GOT3 (cell line): ENCODE data around the gene GIMAP1.

Experiments
- DNase-seq: peaks from one replicate; lab custom pipeline; 2025; ENCODE audit warnings: mixed read lengths; lab: John Stamatoyannopoulos, UW

The GIMAP1 gene

GRCh38 chr7:150722431-150722931 lies 6.1 kb downstream of the GIMAP1 start:
- DNase-seq: no peak

GRCh38 chr7:150723467-150723866 lies 7.1 kb downstream of the GIMAP1 start:
- no peak for DNase-seq

GRCh38 chr7:150727381-150727780 lies 11.0 kb downstream of the GIMAP1 start:
- DNase-seq: no peak

- no peak for DNase-seq
Observed at GRCh38 chr7:150728011-150728410, 11.6 kb downstream of the GIMAP1 start.

GRCh38 chr7:150728609-150729008 lies 12.2 kb downstream of the GIMAP1 start:
- no peak for DNase-seq

GRCh38 chr7:150731916-150732315 lies 15.5 kb downstream of the GIMAP1 start:
- DNase-seq: no peak

- DNase-seq: no peak
Observed at GRCh38 chr7:150732786-150733481, 16.5 kb downstream of the GIMAP1 start.

GRCh38 chr7:150733482-150734095 lies 17.2 kb downstream of the GIMAP1 start:
- no peak for DNase-seq

- DNase-seq: no peak
Observed at GRCh38 chr7:150734254-150734653, 17.8 kb downstream of the GIMAP1 start.

GRCh38 chr7:150735596-150736358 lies 19.4 kb downstream of the GIMAP1 start:
- no peak for DNase-seq

GRCh38 chr7:150736864-150737263 lies 20.5 kb downstream of the GIMAP1 start:
- DNase-seq: no peak

- no peak for DNase-seq
Observed at GRCh38 chr7:150737265-150738055, 21.0 kb downstream of the GIMAP1 start, which contains the start of gene GIMAP5. Gene GIMAP5 (plus strand): TSS chr7:150737418. CDS start chr7:150740885, 3,467 bp downstream.

GRCh38 chr7:150738092-150738491 lies 21.7 kb downstream of the GIMAP1 start:
- no peak for DNase-seq

GRCh38 chr7:150738591-150739001 lies 22.2 kb downstream of the GIMAP1 start:
- no peak for DNase-seq

GRCh38 chr7:150739033-150739432 lies 22.6 kb downstream of the GIMAP1 start:
- DNase-seq: no peak

- no peak for DNase-seq
Observed at GRCh38 chr7:150740053-150740452, 23.6 kb downstream of the GIMAP1 start.

- DNase-seq: no peak
Observed at GRCh38 chr7:150742286-150742968, 26.0 kb downstream of the GIMAP1 start.

GRCh38 chr7:150744041-150744656 lies 27.7 kb downstream of the GIMAP1 start:
- DNase-seq: no peak

- DNase-seq: no peak
Observed at GRCh38 chr7:150745086-150745485, 28.7 kb downstream of the GIMAP1 start.

- no peak for DNase-seq
Observed at GRCh38 chr7:150745876-150746275, 29.5 kb downstream of the GIMAP1 start.

GRCh38 chr7:150746921-150747320 lies 30.5 kb downstream of the GIMAP1 start:
- no peak for DNase-seq
